ENCODE data around the gene MGLL.

MGLL gene

GRCh38 chr3:127790882-127791183, 31.5 kb downstream of the MGLL start:
- in situ Hi-C loops (cut with MboI; ENCODE audit: low sequenced_read_pairs) = no loop called here

DNA sequence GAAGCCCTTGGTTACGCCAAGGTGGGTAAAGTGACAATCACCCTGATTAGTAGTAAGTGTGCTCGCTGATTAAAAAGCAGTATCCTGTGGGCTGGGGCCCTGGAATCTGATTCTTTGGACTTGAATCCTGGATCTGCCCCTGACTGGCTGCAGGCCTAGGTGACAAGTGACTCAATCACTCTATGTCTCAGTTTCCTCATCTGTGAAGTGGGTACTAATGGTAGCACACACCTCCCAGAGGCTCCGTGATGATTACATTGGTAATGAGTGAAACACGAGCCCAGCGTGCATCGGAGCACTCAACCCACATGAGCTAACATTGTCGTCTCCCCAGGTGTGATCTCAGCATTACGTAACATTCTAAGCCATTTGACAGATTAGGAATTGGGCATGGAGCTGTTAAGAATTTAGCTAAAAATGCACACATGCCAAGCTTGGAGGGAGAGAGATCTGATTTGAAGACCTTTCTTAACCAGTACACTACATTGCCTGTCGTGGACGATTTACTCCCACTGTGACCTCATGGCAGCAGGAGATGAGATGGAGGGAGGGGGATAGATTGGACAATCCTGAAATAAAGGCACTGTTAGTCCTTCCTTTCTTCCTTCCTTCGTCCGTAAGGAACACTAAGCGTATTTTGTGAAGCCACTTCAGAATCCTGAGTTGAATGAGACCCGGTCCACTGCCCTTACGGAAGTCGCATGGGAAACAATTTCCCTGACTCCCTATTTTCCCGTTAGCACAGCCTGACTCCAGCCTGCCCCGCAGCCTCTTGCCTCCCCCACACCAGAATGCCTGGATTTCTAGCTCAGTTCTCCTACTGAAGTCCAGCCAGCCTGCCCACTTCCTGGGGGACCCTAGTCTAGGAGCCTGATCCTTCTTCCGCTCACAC, 32.1 kb downstream of the MGLL start:
- in situ Hi-C loops (cut with MboI; ENCODE audit: low sequenced_read_pairs) = no loop called here

- in situ Hi-C loops (cut with MboI; ENCODE audit: low sequenced_read_pairs) = no loop called here
Observed at GRCh38 chr3:127789051-127789450, 33.3 kb downstream of the MGLL start.

DNA sequence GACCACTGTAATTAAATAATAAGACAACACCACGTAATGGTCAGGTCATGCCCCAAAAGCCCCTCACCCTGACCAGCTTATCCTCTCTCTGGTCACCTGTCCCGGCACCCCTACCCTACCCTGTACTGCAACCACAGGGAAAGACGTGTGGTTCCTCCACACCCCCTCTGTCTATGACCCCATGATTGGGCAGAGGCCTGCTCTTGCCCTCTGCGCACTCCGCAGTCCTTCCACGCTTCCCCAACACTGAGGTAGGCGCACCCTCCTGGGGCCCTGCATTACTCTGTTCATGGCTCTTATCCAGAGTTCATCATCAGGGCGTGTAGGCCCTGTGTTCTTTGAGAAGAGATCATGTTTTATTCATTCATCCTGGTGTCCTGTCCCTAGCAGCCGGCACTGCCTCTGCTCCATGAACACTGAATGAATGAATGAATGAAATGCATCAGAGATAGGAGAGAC, 33.8 kb downstream of the MGLL start:
- in situ Hi-C loops (cut with MboI; ENCODE audit: low sequenced_read_pairs) = no loop called here

DNA sequence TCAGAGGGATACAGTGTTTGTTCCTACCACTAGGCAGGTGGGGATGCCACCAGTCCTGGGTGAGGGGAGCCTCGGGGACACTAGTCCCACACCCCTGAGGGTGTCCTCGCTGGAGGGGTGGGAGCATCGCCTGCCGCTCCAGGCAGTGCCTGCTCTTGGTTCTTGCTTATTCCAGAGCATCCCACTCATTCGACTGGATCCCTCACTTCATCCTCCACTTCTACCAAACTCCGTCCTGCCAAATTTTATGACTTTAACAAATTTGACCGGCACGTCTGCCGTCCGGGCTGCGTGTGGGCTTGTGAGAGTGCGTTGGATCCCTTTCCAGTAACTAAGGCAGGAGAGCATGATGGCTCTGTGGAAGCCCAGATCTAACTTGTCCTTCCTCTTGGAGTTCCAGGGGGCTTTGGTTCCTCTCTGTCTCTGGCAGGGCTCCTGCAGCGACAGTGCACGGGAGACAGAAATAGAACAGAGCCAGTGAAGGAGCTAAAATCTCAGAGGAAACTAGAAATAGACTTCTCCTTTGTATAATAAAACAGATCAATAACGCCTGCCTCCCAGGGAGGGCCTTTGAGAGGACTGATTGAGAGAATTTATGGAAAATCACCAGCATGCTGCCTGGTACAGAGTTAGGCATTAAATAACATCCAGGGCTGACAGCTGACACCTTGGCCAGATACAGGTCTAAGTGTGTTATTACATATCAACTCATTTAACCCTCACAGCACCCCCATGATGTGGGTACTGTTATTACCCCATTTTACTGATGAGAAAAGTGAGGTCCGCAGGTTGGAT, 34.5 kb downstream of the MGLL start:
- in situ Hi-C loops (cut with MboI; ENCODE audit: low sequenced_read_pairs) = no loop called here

DNA sequence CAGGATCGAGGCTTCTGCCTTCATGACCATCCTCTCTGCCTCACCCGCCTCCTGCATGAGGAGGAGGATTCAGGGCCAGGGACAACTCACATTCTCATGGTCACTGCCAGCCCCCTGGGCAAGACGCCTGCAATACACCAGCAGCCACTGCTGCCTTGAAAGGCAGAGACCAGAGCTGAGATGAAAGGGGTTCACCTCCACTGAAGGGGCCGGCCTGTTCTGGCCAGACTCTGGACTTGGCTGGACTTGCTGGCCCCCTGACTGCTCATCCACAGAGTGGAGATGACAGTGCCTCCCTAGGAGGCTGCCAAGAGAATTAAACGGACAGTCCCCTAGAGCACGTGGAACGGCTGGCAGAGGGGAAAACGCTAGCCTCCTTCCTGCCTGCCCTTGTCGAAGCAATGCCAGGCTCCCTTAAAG, 35.2 kb downstream of the MGLL start:
- in situ Hi-C loops (cut with MboI; ENCODE audit: low sequenced_read_pairs) = no loop called here

DNA sequence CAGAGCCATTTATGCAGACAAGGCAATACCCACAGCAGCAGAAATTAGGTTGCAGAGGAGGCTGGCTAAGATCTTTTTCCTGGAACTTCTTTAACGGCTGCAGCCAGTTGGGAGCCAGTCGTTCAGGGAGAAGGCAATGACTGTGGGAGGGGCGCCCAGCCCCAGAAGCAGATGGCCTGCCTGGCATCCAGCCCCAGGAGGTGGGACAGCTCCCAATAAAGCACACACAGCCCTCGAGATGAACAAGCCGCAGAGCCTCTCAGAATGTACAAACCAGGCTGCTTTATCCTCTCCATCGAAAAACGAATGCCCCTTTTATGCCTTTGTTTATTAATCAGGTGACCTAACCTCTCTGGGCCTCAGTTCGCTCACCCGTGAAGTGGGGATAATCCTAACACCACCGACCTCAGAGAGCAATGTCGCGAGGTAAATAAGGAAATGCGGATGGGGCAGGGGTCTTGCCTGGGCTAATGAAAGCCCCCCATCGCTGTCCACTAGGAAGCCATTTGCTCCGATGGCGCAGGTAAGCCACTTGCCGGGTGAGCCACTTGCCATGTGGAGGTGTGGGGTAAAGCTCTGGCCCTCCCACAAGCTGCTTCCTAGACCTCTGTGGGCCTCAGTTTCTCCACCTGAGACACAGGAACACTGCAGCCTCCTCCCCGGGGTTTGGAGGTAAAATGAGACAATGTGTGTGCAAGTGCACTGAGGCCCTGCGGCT, 35.8 kb downstream of the MGLL start:
- in situ Hi-C loops (cut with MboI; ENCODE audit: low sequenced_read_pairs) = no loop called here

DNA sequence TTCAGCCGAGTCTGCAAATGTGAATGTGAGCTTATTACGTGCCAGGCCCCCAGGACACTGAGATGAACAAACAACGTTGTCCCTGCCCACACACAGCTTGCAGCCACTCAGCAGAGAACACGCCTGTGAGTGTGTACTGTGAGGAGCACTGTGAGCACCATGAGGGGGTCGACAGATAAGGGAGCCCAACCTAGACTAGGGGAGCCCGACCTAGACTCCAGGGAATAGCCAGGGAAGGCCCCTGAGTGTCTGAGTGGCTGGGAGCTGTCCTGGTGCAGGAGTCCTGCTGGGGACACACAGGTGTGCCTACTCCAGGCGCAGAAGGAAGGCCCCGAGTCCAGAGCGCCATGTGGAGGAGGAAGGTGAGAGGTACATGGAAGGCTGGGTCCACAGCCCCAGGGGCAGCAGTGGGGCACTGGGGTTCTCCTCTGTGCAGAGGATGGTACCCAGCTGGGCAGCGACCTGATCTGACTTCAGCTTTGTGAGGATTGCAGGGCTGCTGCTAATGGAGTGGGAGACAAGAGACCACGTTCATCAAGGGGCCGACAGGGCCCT, 36.5 kb downstream of the MGLL start:
- in situ Hi-C loops (cut with MboI; ENCODE audit: low sequenced_read_pairs) = no loop called here

- in situ Hi-C loops (cut with MboI; ENCODE audit: low sequenced_read_pairs) = no loop called here
Observed at GRCh38 chr3:127784865-127785710, 37.2 kb downstream of the MGLL start.

GRCh38 chr3:127784283-127784682, 38.0 kb downstream of the MGLL start:
- in situ Hi-C loops (cut with MboI; ENCODE audit: low sequenced_read_pairs) = no loop called here

DNA sequence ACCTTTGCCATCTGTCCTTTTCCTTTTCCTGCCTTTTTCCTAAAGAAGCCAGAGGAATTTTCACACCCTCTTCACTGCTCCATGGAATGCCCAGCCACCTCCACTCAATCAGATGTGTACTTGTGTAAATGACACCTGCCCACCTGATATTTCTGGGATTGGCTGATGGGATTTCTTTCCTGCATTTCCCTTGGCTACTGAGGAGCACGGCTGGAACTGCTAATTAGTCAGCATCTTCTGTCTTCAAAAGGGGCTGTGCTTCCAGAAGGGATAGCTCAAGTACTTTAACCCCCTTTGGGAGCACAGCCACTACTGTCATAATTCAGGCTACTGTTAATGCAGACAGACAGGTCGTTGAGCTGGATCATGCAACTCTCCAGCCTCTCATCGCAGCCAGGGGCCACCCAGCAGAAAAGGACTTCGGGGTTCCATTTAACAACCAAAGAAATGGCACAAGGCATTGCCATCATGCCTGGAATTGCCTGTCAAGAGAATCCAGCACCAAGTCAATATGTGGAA, 38.6 kb downstream of the MGLL start:
- in situ Hi-C loops (cut with MboI; ENCODE audit: low sequenced_read_pairs) = no loop called here

GRCh38 chr3:127783166-127783565, 39.1 kb downstream of the MGLL start:
- in situ Hi-C loops (cut with MboI; ENCODE audit: low sequenced_read_pairs) = no loop called here

GRCh38 chr3:127781411-127782001, 40.8 kb downstream of the MGLL start:
- in situ Hi-C loops (cut with MboI; ENCODE audit: low sequenced_read_pairs) = no loop called here

DNA sequence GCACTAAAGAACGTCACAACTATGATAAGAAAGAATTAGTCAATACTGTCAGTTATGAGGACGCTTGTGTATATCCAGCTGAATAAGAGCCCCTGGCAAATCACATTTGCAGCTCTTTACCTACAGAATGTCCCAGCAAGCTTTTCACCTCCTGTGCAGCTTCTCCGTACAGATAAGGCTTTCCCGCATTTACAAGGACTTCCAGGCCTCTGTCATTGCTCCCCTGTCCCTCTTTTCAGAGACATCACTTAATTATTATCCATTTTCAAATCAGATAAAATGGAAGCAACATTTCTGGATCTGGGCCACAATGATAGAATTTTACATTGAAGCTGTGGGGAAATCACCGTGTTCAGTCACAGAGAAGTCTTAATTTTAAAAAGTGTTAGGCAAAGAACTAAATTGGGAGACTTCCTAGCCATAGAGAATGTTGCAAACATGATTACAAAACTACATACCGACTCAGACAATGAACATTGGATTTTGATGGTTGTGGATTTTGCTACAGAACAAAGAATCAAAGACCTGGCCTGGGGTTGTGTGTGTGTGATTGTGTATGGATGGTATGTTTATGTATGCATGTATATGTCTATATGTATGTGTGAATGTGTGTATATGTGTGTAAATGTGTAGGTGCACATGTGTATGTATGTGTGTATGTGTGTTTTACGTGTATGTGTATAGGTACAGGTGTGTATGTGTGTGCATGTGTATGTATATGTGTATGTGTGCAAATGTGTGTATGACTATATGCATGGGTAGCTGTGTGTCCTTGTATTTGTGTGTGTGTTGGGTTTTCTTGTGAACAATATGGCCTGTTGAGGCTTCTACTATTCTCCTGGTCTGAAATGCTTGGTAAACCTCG, 41.5 kb downstream of the MGLL start:
- in situ Hi-C loops (cut with MboI; ENCODE audit: low sequenced_read_pairs) = no loop called here

DNA sequence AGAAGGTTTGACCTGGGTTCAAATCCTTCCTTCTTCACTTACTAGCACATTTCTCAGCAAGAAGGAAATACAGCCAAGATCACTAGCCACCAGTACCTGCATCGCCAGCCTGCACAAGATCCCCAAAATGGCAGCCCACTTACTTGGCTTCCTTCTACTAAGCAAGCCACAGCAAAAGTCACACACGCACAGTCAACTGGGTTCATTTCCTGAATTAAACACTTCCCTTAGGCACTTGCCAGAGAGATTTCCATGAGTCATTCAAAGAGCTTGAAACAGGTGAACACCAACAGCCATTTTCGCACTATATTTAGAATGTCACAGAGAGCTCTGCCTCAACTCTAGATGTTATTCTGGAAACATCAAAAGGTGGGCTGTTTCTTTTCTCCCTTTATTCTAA, 42.6 kb downstream of the MGLL start:
- in situ Hi-C loops (cut with MboI; ENCODE audit: low sequenced_read_pairs) = no loop called here

GRCh38 chr3:127777921-127778656, 44.2 kb downstream of the MGLL start:
- in situ Hi-C loops (cut with MboI; ENCODE audit: low sequenced_read_pairs) = no loop called here

DNA sequence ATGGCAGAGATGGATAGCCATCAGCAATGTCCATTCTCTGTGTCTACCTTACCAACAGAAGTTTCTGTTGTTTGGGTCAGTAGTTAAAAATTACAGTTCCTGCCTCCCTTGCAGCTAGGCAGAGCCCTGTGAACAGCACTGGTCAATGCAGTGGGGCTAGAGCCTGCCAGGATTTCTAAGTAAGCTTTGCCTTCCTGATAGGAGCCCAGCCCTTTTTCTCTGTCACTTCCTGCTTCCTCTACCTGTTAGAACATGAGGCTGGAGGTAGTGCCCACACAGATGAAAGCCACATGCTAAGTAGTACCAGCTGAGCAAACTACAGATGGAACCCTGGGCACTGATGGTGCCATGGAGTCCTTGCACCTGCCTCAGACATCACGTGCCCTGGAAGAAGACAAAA, 45.0 kb downstream of the MGLL start:
- in situ Hi-C loops (cut with MboI; ENCODE audit: low sequenced_read_pairs) = no loop called here

GRCh38 chr3:127776347-127776746, 46.0 kb downstream of the MGLL start:
- in situ Hi-C loops (cut with MboI; ENCODE audit: low sequenced_read_pairs) = no loop called here
